Left lung (tissue), 10 donors: ENCODE data around the gene PGLYRP2. TPM values are rescaled to one million over a fixed set of nuclear protein-coding genes. Genes with fewer than 3 reads are reported as not detected.

Source experiments
- ATAC-seq: fragments of 200-7000 bp; cut with Tn5 transposase; one replicate; pipeline ENCODE4 v1.9.1; 2020; ENCODE audit warnings: moderate library complexity
- DNase-seq, 4 donors: peaks; one replicate each; pipeline ENCODE4 v3.0.0-alpha.2; 2013 to 2020
- H3K27ac ChIP-seq, 2 donors: fragments of 200-600 bp; sonication (generic) in 1 of 2; one replicate each; pipeline versions ENCODE4 v1.5.0 to v1.8.0; 2020 to 2021
- H3K27me3 ChIP-seq, 2 donors: fragments of 200-600 bp; sonication (generic) in 1 of 2; one replicate each; pipeline versions ENCODE4 v1.5.0 to v1.8.0; 2020 to 2021
- H3K36me3 ChIP-seq, 2 donors: fragments of 200-600 bp; sonication (generic) in 1 of 2; one replicate each; pipeline versions ENCODE4 v1.5.0 to v1.8.0; 2020 to 2021
- H3K4me1 ChIP-seq, 2 donors: fragments of 200-600 bp; one replicate each; pipeline ENCODE4 v1.8.0; 2021
- H3K4me3 ChIP-seq, 2 donors: fragments of 200-600 bp; sonication (generic) in 1 of 2; one replicate each; pipeline versions ENCODE4 v1.5.0 to v1.8.0; 2020 to 2021; ENCODE audit warnings: mild to moderate bottlenecking in 1 of 2
- H3K9me3 ChIP-seq, 2 donors: fragments of 200-600 bp; sonication (generic) in 1 of 2; one replicate each; pipeline versions ENCODE4 v1.5.0 to v1.8.0; 2020 to 2021
- intact Hi-C, 2 donors: fragments of 100-400 bp; cut with DNase I; formaldehyde crosslinking; loops; one replicate each; pipeline versions ENCODE4 v1.11.2 to v1.14.2; 2022
- polyA plus RNA-seq, 6 donors: library from polyadenylated mRNA; unstranded; fragments of 120-200 nt; gene quantifications; one replicate each; pipeline ENCODE4 v1.2.1, GENCODE V29; 2013; ENCODE audit not compliant: insufficient read length in 6 of 6
- total RNA-seq, 2 donors: library from RNA; stranded (reverse); fragmentation: NEBNext Ultra II Directional; extraction: Animal tissue kit (Norgen Biotek cat#: 25700); gene quantifications; one replicate each; pipeline ENCODE4 v1.2.1, GENCODE V29; 2021
- TF ChIP-seq, protein P1 (sequence below), 2 donors: fragments of 200-600 bp; sonication (generic) in 1 of 2; IDR thresholded peaks; one replicate each; pipeline versions ENCODE4 v1.5.0 to v1.8.0; 2021; ENCODE audit warnings: antibody characterized with exemption in 2 of 2
- donor health status: DM: no; HTN: yes; CAD: no.
- donor health status: DM: no; HTN: no; CAD: no.

Gene PGLYRP2
- total and polyA plus RNA-seq, 8 donors: not detected

- intact Hi-C loops: no loop called here
- TF ChIP-seq, protein P1, sequence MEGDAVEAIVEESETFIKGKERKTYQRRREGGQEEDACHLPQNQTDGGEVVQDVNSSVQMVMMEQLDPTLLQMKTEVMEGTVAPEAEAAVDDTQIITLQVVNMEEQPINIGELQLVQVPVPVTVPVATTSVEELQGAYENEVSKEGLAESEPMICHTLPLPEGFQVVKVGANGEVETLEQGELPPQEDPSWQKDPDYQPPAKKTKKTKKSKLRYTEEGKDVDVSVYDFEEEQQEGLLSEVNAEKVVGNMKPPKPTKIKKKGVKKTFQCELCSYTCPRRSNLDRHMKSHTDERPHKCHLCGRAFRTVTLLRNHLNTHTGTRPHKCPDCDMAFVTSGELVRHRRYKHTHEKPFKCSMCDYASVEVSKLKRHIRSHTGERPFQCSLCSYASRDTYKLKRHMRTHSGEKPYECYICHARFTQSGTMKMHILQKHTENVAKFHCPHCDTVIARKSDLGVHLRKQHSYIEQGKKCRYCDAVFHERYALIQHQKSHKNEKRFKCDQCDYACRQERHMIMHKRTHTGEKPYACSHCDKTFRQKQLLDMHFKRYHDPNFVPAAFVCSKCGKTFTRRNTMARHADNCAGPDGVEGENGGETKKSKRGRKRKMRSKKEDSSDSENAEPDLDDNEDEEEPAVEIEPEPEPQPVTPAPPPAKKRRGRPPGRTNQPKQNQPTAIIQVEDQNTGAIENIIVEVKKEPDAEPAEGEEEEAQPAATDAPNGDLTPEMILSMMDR (IDR thresholded peaks at IDR 0.05): no peak
- no peak overlapping the region for H3K4me3 ChIP-seq
- H3K36me3 ChIP-seq: no peaks in the 10 kb centered on the region
- ATAC-seq (no peak), DNase-seq (peak in 1 of 4 donors; percentile 36)
- H3K9me3 ChIP-seq: no peaks in the 10 kb centered on the region
- peaks cover 0 to 6% of the 10 kb centered on the region in 2 donors for H3K4me1 ChIP-seq
- no peak overlapping the region for H3K27ac ChIP-seq
- H3K27me3 ChIP-seq: no peaks in the 10 kb centered on the region
Observed at GRCh38 chr19:15444505-15445226, 34.6 kb downstream of the PGLYRP2 start.

- ATAC-seq (no peak), DNase-seq (peak in 1 of 4 donors; percentile 44)
- no peaks in the 10 kb centered on the region for H3K9me3 ChIP-seq
- intact Hi-C loops: no loop called here
- H3K4me1 ChIP-seq: no peaks in the 10 kb centered on the region
- no peaks in the 10 kb centered on the region for H3K27me3 ChIP-seq
- peaks cover 0 to 6% of the 10 kb centered on the region in 2 donors for H3K36me3 ChIP-seq
- TF ChIP-seq, protein P1 (IDR thresholded peaks at IDR 0.05): no peak
- no peak overlapping the region for H3K4me3 ChIP-seq
- H3K27ac ChIP-seq: no peak overlapping the region
Observed at GRCh38 chr19:15443838-15444237, 35.5 kb downstream of the PGLYRP2 start.

GRCh38 chr19:15443325-15443724 is 36.0 kb downstream of the PGLYRP2 start:
- TF ChIP-seq, protein P1 (IDR thresholded peaks at IDR 0.05): no peak
- H3K36me3 ChIP-seq: peaks cover 0 to 11% of the 10 kb centered on the region in 2 donors
- no peak overlapping the region for H3K27ac ChIP-seq
- ATAC-seq (no peak), DNase-seq (peak in 1 of 4 donors; percentile 19)
- H3K27me3 ChIP-seq: no peaks in the 10 kb centered on the region
- H3K9me3 ChIP-seq: no peaks in the 10 kb centered on the region
- intact Hi-C loops: no loop called here
- H3K4me3 ChIP-seq: no peak overlapping the region
- H3K4me1 ChIP-seq: no peaks in the 10 kb centered on the region

GRCh38 chr19:15442142-15442920 is 37.0 kb downstream of the PGLYRP2 start:
- H3K4me1 ChIP-seq: no peaks in the 10 kb centered on the region
- H3K4me3 ChIP-seq: no peak overlapping the region
- H3K27me3 ChIP-seq: no peaks in the 10 kb centered on the region
- ATAC-seq (no peak), DNase-seq (peak in 1 of 4 donors; percentile 69)
- no peak overlapping the region for H3K27ac ChIP-seq
- no peaks in the 10 kb centered on the region for H3K9me3 ChIP-seq
- H3K36me3 ChIP-seq: peaks cover 0 to 15% of the 10 kb centered on the region in 2 donors
- intact Hi-C loops: no loop called here
- TF ChIP-seq, protein P1 (IDR thresholded peaks at IDR 0.05): no peak

- intact Hi-C loops: no loop called here
- Histone ChIP-seq H3K27ac (no peak overlapping the region), H3K9me3 (no peaks in the 10 kb centered on the region), H3K36me3 (peaks cover 0 to 22% of the 10 kb centered on the region in 2 donors), H3K4me3 (no peak overlapping the region), H3K27me3 (no peaks in the 10 kb centered on the region), H3K4me1 (no peaks in the 10 kb centered on the region)
- TF ChIP-seq, protein P1 (IDR thresholded peaks at IDR 0.05): no peak
- ATAC-seq (no peak), DNase-seq (no peak)
Observed at GRCh38 chr19:15441317-15441716, 38.0 kb downstream of the PGLYRP2 start.
